Uterus (tissue), 4 donors: ENCODE results near the gene CACNA1D. TPM values are rescaled to one million over a fixed set of nuclear protein-coding genes. Genes with fewer than 3 reads are reported as not detected.

ENCODE experiments used
- DNase-seq, 2 donors: peaks; one replicate each; pipeline ENCODE4 v3.0.0-alpha.2; 2019 to 2020
- H3K27ac ChIP-seq, 2 donors: fragments of 200-600 bp; sonication (generic); 1 replicate in 1 of 2; 2 replicates in 1 of 2; pipeline ENCODE4 v1.5.1; 2016 to 2018
- H3K27me3 ChIP-seq, 2 donors: fragments of 200-600 bp; sonication (generic); one replicate each; pipeline ENCODE4 v1.5.1; 2018 to 2019; ENCODE audit warnings: control low read depth in 1 of 2
- H3K36me3 ChIP-seq, 2 donors: fragments of 200-600 bp; sonication (generic); one replicate each; pipeline ENCODE4 v1.5.1; 2019; ENCODE audit warnings: control low read depth in 1 of 2
- H3K4me1 ChIP-seq, 2 donors: fragments of 200-600 bp; sonication (generic); one replicate each; pipeline ENCODE4 v1.5.1; 2018 to 2019; ENCODE audit warnings: control low read depth in 1 of 2
- H3K4me3 ChIP-seq, 2 donors: fragments of 200-600 bp; sonication (generic); 1 replicate in 1 of 2; 2 replicates in 1 of 2; pipeline ENCODE4 v1.5.1; 2018 to 2019; ENCODE audit warnings: mild to moderate bottlenecking in 1 of 2
- H3K9me3 ChIP-seq, 2 donors: fragments of 200-600 bp; sonication (generic); one replicate each; pipeline ENCODE4 v1.5.1; 2019; ENCODE audit warnings: control low read depth in 1 of 2
- POLR2A ChIP-seq, 2 donors: fragments of 450-650 bp; IDR thresholded peaks; one replicate each; pipeline ENCODE4 v1.6.1; 2016; ENCODE audit warnings: antibody characterized with exemption in 2 of 2, mild to moderate bottlenecking in 1 of 2, moderate library complexity in 1 of 2
- intact Hi-C: fragments of 100-400 bp; cut with DNase I; formaldehyde crosslinking; loops from one replicate; pipeline ENCODE4 v1.15.1; 2023; ENCODE audit warnings: low total_unique reads
- total RNA-seq, 4 donors: library from RNA; depleted of rRNA in 3 of 4; stranded (reverse); fragments of >200 nt in 3 of 4; gene quantifications; one replicate each; pipeline versions ENCODE4 v1.1.0 to v1.2.4, GENCODE V29; 2014 to 2023
- TF ChIP-seq, protein P1 (sequence below), 4 experiments: fragments of 200-600 bp in 2 of 4; fragments of 450-650 bp in 2 of 4; sonication (generic) in 2 of 4; IDR thresholded peaks; one replicate each; pipeline ENCODE4 v1.5.1; 2016 to 2019; ENCODE audit warnings: antibody characterized with exemption in 4 of 4, mild to moderate bottlenecking in 2 of 4, moderate library complexity in 1 of 4
- donor health status: DM: yes; HTN: yes; CAD: no.

Gene CACNA1D
- total RNA-seq, 4 donors from 2014 or later = 0.88 to 97.5 (median 63.4) TPM

DNA sequence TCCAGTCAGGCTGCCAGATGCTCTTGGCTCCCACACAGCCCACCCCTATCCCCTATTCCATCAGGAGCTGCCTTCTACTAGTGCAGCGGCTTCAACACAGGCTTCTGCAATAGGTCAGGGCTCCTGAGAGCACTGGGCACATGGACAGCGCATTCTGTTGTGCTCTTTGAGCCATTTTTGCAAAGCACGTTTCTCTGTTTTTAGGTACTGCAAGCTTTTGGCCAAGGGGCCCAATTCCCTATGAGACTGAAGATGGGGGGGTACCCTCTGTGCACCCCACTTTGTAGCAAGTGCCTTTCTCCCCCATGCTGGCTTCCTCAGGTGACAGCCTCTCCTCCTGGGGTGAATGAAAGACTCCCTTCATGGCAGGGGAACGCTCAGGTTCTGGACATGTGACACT, 320.7 kb downstream of the CACNA1D start:
- no peak overlapping the region for H3K4me3 ChIP-seq
- H3K4me1 ChIP-seq = no peaks in the 10 kb centered on the region
- H3K9me3 ChIP-seq = no peaks in the 10 kb centered on the region
- TF ChIP-seq, protein P1, sequence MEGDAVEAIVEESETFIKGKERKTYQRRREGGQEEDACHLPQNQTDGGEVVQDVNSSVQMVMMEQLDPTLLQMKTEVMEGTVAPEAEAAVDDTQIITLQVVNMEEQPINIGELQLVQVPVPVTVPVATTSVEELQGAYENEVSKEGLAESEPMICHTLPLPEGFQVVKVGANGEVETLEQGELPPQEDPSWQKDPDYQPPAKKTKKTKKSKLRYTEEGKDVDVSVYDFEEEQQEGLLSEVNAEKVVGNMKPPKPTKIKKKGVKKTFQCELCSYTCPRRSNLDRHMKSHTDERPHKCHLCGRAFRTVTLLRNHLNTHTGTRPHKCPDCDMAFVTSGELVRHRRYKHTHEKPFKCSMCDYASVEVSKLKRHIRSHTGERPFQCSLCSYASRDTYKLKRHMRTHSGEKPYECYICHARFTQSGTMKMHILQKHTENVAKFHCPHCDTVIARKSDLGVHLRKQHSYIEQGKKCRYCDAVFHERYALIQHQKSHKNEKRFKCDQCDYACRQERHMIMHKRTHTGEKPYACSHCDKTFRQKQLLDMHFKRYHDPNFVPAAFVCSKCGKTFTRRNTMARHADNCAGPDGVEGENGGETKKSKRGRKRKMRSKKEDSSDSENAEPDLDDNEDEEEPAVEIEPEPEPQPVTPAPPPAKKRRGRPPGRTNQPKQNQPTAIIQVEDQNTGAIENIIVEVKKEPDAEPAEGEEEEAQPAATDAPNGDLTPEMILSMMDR (IDR thresholded peaks at IDR 0.05) = no peak
- TF ChIP-seq POLR2A (IDR thresholded peaks at IDR 0.05) = no peak
- no peak for DNase-seq
- no peak overlapping the region for H3K27ac ChIP-seq
- intact Hi-C loops = no loop called here
- H3K27me3 ChIP-seq = no peaks in the 10 kb centered on the region
- no peaks in the 10 kb centered on the region for H3K36me3 ChIP-seq

- Histone ChIP-seq H3K4me3 (no peak overlapping the region), H3K27ac (no peak overlapping the region), H3K9me3 (no peaks in the 10 kb centered on the region), H3K4me1 (no peaks in the 10 kb centered on the region), H3K36me3 (no peaks in the 10 kb centered on the region), H3K27me3 (no peaks in the 10 kb centered on the region)
- TF ChIP-seq, protein P1 (IDR thresholded peaks at IDR 0.05) = no peak
- TF ChIP-seq POLR2A (IDR thresholded peaks at IDR 0.05) = no peak
- DNase-seq = no peak
- intact Hi-C loops = no loop called here
Measured at GRCh38 chr3:53815651-53816050, 321.2 kb downstream of the CACNA1D start.

DNA sequence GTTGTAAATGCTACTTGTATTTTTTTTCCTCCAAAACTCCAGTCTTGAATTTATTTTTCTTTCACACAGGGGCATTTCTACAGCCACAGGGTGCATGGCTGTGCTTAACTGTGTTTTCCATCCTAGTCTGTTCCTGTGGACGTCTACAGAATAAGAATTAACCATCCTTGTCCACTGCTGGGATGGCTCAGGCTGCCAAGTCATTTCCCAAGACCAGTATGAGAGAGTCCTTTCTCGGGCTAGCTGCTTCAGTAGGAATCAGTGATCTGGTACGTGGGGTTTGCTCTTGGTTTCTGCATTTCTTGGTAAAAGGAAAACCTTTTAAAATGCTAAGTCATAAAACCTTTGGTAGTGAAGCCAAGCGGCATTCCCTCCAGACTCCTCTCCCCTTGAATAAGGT, 322.0 kb downstream of the CACNA1D start:
- no peaks in the 10 kb centered on the region for H3K27me3 ChIP-seq
- no peak overlapping the region for H3K27ac ChIP-seq
- no peaks in the 10 kb centered on the region for H3K9me3 ChIP-seq
- H3K4me3 ChIP-seq = no peak overlapping the region
- TF ChIP-seq POLR2A (IDR thresholded peaks at IDR 0.05) = no peak
- TF ChIP-seq, protein P1 (IDR thresholded peaks at IDR 0.05) = no peak
- H3K4me1 ChIP-seq = no peaks in the 10 kb centered on the region
- DNase-seq = no peak
- intact Hi-C loops = no loop called here
- no peaks in the 10 kb centered on the region for H3K36me3 ChIP-seq

DNA sequence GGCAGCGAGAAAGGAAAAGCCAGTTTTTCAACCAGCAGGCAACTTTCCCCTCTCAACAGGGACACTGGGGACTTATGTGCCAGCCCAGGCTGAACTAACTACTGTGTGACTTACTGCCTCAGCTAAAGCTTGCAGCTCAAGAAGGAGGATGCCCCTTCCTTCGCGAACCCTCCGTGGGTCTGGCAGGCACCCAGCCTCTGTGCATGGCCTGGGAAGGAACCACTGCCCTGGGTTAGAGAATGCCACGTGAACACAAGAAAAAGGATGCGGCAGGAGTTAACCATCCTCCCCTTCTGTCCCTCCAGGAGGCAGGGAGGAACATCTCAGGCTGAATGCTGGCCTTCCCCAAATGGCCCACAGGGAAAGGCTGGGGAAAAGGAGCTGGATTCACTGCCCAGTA, 322.8 kb downstream of the CACNA1D start:
- no peak for TF ChIP-seq POLR2A (IDR thresholded peaks at IDR 0.05)
- TF ChIP-seq, protein P1 (IDR thresholded peaks at IDR 0.05) = no peak
- DNase-seq = no peak
- intact Hi-C loops = no loop called here
- H3K36me3 ChIP-seq = no peaks in the 10 kb centered on the region
- no peaks in the 10 kb centered on the region for H3K4me1 ChIP-seq
- H3K9me3 ChIP-seq = no peaks in the 10 kb centered on the region
- no peak overlapping the region for H3K4me3 ChIP-seq
- no peaks in the 10 kb centered on the region for H3K27me3 ChIP-seq
- H3K27ac ChIP-seq = no peak overlapping the region

DNA sequence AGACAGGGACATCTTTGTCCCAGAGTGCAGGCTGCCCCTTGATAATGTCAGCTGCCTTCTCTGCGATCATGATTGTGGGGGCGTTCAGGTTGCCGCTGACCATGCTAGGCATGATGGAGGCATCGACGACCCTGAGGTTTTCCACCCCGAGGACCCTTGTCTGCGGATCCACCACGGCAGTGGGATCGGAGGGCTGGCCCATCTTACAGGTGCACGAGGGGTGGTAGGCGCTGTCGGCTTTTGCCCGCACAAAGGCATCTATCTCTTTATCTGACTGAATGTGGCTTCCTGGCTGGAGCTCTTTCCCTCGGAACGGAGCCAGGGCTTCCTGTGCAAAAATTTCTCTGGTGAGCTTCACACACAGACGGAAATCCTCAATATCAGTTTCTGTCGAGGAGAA, 323.4 kb downstream of the CACNA1D start:
- Histone ChIP-seq H3K9me3 (no peaks in the 10 kb centered on the region), H3K36me3 (no peaks in the 10 kb centered on the region), H3K27ac (no peak overlapping the region), H3K4me3 (no peak overlapping the region), H3K27me3 (no peaks in the 10 kb centered on the region), H3K4me1 (no peaks in the 10 kb centered on the region)
- intact Hi-C loops = no loop called here
- DNase-seq = no peak
- TF ChIP-seq POLR2A (IDR thresholded peaks at IDR 0.05) = no peak
- TF ChIP-seq, protein P1 (IDR thresholded peaks at IDR 0.05) = no peak
